Testis (tissue), 3 donors: Measurements from ENCODE around the gene PCCA. TPM values are rescaled to one million over a fixed set of nuclear protein-coding genes. Genes with fewer than 3 reads are reported as not detected.
"Not testable (repeated sequence)": the region's sequence is repeated elsewhere in the genome, so short reads cannot be mapped to it uniquely, and the experiment has no call there.

Source experiments
- DNase-seq: peaks from one replicate; pipeline ENCODE4 v3.0.0-alpha.2; 2019
- H3K27ac ChIP-seq, 2 donors: fragments of 200-600 bp; sonication (generic); one replicate each; pipeline ENCODE4 v1.5.1; 2019
- H3K27me3 ChIP-seq: fragments of 200-600 bp; sonication (generic); one replicate; pipeline ENCODE4 v1.5.1; 2019
- H3K36me3 ChIP-seq: fragments of 200-600 bp; sonication (generic); one replicate; pipeline ENCODE4 v1.5.1; 2017; ENCODE audit warnings: low read depth; ENCODE audit errors: missing control alignments
- H3K4me1 ChIP-seq: fragments of 200-600 bp; sonication (generic); one replicate; pipeline ENCODE4 v1.5.1; 2019
- H3K4me3 ChIP-seq, 2 donors: fragments of 200-600 bp; sonication (generic); one replicate each; pipeline ENCODE4 v1.5.1; 2017 to 2019
- H3K9me3 ChIP-seq: fragments of 200-600 bp; sonication (generic); one replicate; pipeline ENCODE4 v1.5.1; 2017
- CTCF ChIP-seq, 3 experiments: fragments of 450-650 bp in 2 of 3; fragments of 200-600 bp in 1 of 3; sonication (generic) in 1 of 3; IDR thresholded peaks; one replicate each; pipeline ENCODE4 v1.5.1; 2016 to 2019; ENCODE audit warnings: antibody characterized with exemption in 3 of 3, mild to moderate bottlenecking in 2 of 3, moderate library complexity in 1 of 3
- POLR2A ChIP-seq: fragments of 450-650 bp; IDR thresholded peaks from one replicate; pipeline ENCODE4 v1.6.1; 2017; ENCODE audit warnings: antibody characterized with exemption, mild to moderate bottlenecking, moderate library complexity
- WGBS, 2 donors: methylation state at CpG; one replicate each; pipeline ENCODE4 v1.1.5; 2018; 5-methylcytosine and 5-hydroxymethylcytosine counted together
- intact Hi-C: fragments of 100-400 bp; cut with DNase I; formaldehyde crosslinking; loops from one replicate; pipeline ENCODE4 v1.15.1; 2023; ENCODE audit warnings: low total_unique reads
- polyA plus RNA-seq: library from polyadenylated mRNA; stranded (reverse); fragments of 350-450 nt; fragmentation: Illumina TruSeq; extraction: RNeasy Lipid Tissue Mini Kit (QIAGEN cat#74804); gene quantifications from one replicate; pipeline ENCODE4 v1.2.3, GENCODE V29; 2014; ENCODE audit warnings: low read depth, low replicate concordance; ENCODE audit not compliant: insufficient read depth
- total RNA-seq, 2 donors: library from RNA; depleted of rRNA; stranded (reverse); fragments of >200 nt; gene quantifications; one replicate each; pipeline ENCODE4 v1.2.3, GENCODE V29; 2016

The PCCA gene
- total and polyA plus RNA-seq, 3 donors from 2014 or later: 17.9 to 56.2 (median 39.2) TPM

GRCh38 chr13:100095498-100095897 is 6.6 kb downstream of the PCCA start:
- H3K4me1 ChIP-seq: peaks cover 11% of the 10 kb centered on the region
- no peak for DNase-seq
- WGBS, 2 donors: 82 to 87% methylated on average over 4 of the region's 4 CpGs
- TF ChIP-seq CTCF (IDR thresholded peaks at IDR 0.05): no peak
- TF ChIP-seq POLR2A: no peak
- no peaks in the 10 kb centered on the region for H3K9me3 ChIP-seq
- no peaks in the 10 kb centered on the region for H3K27me3 ChIP-seq
- H3K4me3 ChIP-seq: no peak overlapping the region
- no peak overlapping the region for H3K27ac ChIP-seq
- H3K36me3 ChIP-seq: no peaks in the 10 kb centered on the region
- intact Hi-C loops: no loop called here

GRCh38 chr13:100096526-100096925 is 7.6 kb downstream of the PCCA start:
- no peak for TF ChIP-seq CTCF (IDR thresholded peaks at IDR 0.05)
- no peak for TF ChIP-seq POLR2A

DNA sequence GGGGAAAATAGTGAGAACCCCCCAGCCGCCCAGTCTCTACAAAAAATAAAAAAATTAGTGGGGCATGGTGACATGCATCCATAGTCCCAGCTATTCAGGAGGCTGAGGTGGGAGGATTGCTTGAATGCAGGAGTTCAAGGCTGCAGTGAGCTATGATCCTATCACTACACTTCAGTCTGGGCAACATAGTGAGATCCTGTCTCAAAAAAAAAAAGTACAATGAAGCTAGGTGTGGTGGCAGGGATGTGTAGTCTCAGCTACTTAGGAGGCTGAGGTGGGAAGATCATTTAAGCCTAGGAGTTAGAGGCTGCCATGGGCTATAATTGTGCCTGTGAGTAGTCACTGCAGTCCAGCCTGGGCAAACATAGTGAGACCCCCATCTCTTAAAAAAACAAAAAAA is 8.9 kb downstream of the PCCA start:
- no peaks in the 10 kb centered on the region for H3K9me3 ChIP-seq

More at GRCh38 chr13:100096526-100096925, 7.6 kb downstream of the PCCA start:
- no peak for DNase-seq
- H3K27ac ChIP-seq: no peak overlapping the region
- H3K4me1 ChIP-seq: peaks cover 15% of the 10 kb centered on the region
- WGBS, 2 donors: 95 to 96% methylated on average over 7 of the region's 7 CpGs
- H3K4me3 ChIP-seq: no peak overlapping the region
- no peaks in the 10 kb centered on the region for H3K9me3 ChIP-seq
- no peaks in the 10 kb centered on the region for H3K27me3 ChIP-seq
- intact Hi-C loops: no loop called here
- no peaks in the 10 kb centered on the region for H3K36me3 ChIP-seq

GRCh38 chr13:100098445-100099116 is 9.7 kb downstream of the PCCA start:
- intact Hi-C loops: no loop called here
- TF ChIP-seq POLR2A (no peak), CTCF (IDR thresholded peaks at IDR 0.05) (no peak)
- Histone ChIP-seq H3K9me3 (no peaks in the 10 kb centered on the region), H3K27ac (no peak overlapping the region), H3K4me1 (peaks cover 15% of the 10 kb centered on the region), H3K36me3 (no peaks in the 10 kb centered on the region), H3K27me3 (no peaks in the 10 kb centered on the region), H3K4me3 (no peak overlapping the region)
- 89 to 91% methylated on average over 6 of the region's 6 CpGs for WGBS, 2 donors
- DNase-seq: no peak

More for the DNA sequence above, 8.9 kb downstream of the PCCA start:
- intact Hi-C loops: no loop called here
- TF ChIP-seq POLR2A (no peak), CTCF (IDR thresholded peaks at IDR 0.05) (no peak)
- no peak for DNase-seq
- H3K27ac ChIP-seq: no peak overlapping the region
- no peak overlapping the region for H3K4me3 ChIP-seq
- 94% methylated on average over 1 of the region's 1 CpG for WGBS, 2 donors
- H3K36me3 ChIP-seq: no peaks in the 10 kb centered on the region
- no peaks in the 10 kb centered on the region for H3K27me3 ChIP-seq
- H3K4me1 ChIP-seq: peaks cover 15% of the 10 kb centered on the region

DNA sequence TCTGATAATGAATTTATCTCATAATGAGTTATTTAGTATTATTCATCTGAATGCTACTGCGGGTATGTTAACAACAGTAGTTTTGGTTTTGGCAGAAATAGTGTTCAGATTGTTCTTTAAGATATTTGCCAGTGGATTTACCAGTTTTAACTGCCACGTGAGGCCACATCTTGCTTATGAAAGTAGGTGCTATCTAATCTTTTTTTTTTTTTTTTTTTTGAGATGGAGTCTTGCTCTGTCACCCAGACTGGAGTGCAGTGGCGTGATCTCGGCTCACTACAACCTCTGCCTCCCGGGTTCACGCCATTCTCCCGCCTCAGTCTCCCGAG is 10.2 kb downstream of the PCCA start:
- peak overlapping the region in 1 of 2 donors; percentile 0 for H3K27ac ChIP-seq
- peaks cover 15% of the 10 kb centered on the region for H3K4me1 ChIP-seq
- 76 to 77% methylated on average over 8 of the region's 8 CpGs for WGBS, 2 donors
- intact Hi-C loops, H3K36me3 ChIP-seq, H3K27me3 ChIP-seq, DNase-seq, H3K9me3 ChIP-seq, H3K4me3 ChIP-seq: not testable (repeated sequence)
